GM21737 (cell line): Measurements from ENCODE around the gene STK11.

Experiments
- ATAC-seq: cut with Tn5 transposase; IDR thresholded peaks from one replicate; pipeline ENCODE4 v1.9.1; 2021; ENCODE audit warnings: mild to moderate bottlenecking, moderate library complexity; ENCODE audit not compliant: unreplicated experiment

The STK11 gene

DNA sequence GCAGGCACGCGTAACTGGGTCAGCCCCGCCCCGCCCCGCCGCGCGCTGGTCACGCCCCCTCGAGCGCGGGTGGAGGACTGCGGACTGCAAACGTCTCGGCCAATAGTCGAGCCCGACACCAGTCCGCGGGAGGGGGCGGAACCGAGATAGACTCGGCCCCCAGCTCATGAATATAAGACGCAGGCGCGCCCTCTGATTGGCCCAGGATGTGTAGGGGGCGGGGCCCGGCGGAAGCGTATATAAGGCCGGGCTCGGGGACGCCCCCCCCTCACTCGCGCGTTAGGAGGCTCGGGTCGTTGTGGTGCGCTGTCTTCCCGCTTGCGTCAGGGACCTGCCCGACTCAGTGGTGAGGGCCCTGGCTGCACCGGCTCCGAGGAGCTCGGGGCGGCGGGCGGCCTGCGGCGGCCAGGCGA is 63.5 kb downstream of the STK11 start, which contains the start of gene CIRBP:
Gene CIRBP (plus strand): TSS at position 268 of the 413 bp plus-strand sequence. CDS start 1,602 bp downstream, outside the sequence.
- ATAC-seq, result peak; percentile 46

DNA sequence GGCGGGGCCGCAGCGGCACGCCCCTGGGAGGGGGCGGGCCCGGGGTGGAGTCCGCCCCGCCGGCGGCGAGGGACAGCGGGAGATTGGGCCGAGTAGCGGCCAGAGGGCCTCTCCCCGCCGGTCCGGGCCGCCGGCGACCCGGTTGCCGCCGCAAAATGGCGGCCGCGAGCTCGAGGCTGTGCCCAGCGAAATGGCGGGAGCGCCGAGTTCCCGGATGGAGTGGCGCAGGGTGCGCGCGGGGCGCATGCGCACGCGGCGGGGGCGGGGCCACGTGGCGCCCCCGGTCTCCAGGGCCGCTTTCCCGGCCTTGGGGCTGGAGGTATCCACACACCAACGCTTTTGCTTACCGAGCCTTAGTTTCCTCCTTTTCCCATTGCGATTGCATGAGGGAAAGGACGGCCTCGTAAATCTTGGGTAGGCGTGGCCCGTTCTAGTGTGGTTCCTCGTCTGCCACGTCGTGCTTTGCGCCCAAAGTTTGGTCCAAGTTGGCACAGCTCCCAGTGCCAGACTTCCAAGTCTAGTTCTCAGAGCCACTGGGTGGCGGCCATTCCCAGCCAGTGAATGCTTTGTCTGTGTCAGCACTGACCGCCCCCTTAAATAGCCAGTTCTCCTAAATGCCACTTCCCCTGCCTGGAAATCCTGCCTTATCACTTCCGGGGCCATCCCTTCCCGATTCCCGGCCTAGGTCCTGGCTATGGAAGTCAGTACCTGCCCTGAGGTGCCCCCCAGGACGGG is 64.1 kb downstream of the STK11 start:
- ATAC-seq, result peak; percentile 16

DNA sequence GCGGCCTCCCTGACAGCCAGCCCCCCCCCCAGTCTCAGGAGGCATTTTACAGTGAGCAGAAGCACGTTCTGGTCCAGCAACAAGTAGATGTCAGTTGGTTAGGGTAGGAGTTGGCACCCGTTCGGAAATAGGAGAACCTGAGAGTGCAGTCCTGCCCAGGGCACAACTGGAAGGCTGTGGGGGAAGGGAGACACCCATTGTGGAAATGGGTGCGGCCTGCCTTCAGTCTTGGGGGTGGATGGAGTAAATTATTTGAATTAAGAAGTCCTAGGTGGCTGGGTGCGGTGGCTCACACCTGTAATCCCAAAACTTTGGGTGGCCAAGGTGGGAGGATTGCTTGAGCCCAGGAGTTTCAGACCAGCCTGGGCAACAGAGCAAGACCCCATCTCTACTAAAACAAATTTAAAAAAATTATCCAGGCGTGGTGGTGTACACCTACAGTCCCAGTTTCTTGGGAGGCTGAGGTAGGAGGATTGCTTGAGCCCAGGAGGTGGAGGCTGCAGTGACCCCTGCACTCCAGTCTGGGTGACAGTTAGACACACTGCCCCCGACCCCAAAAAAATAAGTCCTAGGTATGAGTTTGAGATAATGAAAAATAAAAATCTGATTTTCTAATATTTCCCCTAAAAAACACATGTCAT is 64.8 kb downstream of the STK11 start:
- ATAC-seq, result no peak

DNA sequence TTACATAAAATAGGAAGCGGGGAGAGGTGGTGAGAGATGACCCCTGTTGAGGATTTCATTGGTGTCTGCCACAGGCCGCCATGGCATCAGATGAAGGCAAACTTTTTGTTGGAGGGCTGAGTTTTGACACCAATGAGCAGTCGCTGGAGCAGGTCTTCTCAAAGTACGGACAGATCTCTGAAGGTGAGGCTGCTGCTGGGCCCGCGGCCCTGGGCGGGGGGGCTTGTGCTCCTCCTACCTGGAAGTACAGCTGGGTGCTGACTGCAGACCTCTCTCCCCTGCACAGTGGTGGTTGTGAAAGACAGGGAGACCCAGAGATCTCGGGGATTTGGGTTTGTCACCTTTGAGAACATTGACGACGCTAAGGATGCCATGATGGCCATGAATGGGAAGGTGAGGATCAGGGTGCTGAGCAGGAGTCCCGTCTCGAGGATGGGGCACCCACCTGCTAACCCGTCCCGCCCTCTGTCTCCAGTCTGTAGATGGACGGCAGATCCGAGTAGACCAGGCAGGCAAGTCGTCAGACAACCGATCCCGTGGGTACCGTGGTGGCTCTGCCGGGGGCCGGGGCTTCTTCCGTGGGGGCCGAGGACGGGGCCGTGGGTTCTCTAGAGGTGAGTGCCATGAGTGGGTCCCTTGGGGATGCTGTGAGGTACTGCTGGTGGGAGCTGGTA is 65.4 kb downstream of the STK11 start:
- ATAC-seq, result no peak

DNA sequence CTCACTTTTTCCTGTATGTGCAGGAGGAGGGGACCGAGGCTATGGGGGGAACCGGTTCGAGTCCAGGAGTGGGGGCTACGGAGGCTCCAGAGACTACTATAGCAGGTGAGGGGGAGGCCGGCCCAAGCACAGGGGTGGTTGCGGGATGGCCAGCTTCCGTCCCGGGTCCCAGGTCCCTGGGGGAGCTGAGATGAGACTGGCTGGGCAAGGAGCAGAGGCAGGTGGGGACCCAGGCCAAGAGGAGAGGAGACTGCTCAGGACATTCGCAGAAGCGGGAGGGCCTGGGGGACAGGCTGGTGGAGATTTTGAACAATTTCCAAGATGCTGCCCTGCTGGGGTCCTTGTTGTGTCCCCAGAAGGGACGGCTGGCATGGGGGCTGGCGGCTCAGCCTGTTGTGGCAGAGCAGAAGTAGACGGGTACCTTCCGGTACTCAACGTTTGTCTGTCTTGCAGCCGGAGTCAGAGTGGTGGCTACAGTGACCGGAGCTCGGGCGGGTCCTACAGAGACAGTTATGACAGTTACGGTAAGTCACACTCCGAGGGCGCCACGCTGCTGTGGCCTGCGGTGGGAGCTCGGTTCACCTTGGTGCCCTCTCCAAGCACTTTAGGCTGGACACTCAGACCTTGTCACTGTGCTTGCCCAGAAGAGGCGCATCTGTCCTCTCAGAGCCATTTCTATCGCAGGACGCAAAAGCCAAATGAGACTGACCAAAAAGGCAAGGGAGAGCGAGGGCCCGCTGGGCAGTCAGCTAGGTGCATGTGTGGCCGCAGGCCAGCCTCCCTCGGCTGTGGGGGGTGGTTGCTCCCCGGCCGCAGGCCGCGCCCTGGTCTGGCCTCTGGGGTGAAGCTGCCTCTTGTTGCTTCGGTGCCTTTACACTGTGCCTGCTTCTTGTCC is 66.2 kb downstream of the STK11 start:
- ATAC-seq, result no peak

DNA sequence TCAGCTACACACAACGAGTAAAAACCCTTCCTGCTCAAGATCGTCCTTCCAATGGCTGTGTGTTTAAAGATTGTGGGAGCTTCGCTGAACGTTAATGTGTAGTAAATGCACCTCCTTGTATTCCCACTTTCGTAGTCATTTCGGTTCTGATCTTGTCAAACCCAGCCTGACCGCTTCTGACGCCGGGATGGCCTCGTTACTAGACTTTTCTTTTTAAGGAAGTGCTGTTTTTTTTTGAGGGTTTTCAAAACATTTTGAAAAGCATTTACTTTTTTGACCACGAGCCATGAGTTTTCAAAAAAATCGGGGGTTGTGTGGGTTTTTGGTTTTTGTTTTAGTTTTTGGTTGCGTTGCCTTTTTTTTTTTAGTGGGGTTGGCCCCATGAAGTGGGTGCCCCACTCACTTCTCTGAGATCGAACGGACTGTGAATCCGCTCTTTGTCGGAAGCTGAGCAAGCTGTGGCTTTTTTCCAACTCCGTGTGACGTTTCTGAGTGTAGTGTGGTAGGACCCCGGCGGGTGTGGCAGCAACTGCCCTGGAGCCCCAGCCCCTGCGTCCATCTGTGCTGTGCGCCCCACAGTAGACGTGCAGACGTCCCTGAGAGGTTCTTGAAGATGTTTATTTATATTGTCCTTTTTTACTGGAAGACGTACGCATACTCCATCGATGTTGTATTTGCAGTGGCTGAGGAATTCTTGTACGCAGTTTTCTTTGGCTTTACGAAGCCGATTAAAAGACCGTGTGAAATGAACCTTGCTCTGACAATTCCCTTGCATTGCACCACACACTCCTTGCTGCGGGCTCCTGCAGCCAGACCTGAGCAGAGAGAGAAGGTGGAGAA is 67.1 kb downstream of the STK11 start:
- no peak for ATAC-seq

DNA sequence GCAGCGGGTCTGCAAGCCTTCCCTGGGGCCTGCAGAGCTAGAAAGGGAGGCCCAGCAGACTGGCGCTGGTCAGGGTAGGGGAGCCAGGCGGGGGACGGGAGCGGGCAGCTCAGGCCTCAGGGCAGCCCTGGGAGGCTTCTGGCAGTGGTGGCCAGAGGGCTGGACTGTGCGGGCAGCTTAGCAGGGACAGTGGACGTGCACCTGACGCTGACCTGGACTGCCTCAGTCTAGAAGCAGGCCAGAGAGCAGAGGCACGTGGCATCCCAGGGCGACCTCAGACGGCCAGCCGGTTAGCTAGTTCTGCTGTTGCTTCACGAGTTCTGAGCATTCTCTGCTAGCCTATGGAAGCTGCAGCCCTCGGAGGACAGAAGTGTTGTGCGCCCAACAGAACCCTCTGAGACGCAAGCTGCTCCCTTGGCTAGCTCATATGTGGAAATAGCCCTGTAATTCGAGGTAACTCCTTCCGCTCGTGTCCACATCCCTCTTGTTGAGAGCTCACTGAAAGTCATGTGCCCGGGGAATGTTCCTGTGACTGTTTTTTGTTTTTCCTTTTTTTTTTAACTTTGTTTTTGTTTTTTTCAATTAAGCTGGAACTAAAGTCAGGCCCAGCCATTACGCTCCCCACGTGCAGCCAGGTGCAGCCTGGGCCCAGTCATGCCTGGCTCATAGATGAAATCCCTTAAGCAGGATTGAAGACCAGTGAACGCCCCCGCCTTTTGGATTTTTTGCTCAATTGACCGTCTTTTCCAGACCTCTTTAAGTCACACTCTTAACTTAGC is 67.9 kb downstream of the STK11 start:
- no peak for ATAC-seq

DNA sequence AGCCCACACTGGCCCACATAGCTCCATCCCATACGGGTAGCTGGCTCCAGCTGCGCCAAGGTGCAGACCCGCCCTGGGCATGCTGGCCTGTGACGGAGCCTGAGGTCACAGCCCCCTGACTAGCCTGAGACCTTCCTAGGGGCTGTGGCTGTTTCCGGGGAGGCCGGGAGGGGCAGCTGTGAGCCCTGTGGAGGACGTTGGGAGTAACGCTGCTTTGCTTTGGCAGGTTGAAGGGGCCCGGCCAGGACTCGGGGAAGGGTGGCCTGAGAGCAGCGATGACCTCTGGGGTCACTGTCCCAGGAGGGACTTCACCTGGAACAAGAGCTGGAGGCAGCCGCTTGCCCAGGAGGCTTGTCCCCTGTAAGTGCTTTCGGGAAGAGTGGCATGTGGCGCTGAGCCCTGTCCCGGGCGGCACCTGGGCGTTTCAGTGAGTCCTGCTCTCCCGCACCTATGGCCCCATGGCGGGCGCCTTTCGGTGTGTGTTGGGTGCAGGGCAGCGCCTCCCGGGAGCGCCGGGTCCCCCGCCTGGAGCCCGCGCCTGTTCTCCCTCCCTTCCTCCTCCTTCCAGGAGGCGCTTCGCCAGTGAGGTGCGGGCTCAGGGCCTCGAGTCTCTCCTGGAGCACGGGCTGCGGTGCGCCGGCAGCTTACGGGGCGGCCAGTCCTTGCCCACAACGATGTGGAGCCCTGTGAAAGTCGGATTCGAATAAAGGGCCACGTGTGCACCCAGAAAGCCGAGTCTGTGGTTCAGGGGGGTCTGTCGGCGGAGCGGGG is 68.7 kb downstream of the STK11 start:
- no peak for ATAC-seq

DNA sequence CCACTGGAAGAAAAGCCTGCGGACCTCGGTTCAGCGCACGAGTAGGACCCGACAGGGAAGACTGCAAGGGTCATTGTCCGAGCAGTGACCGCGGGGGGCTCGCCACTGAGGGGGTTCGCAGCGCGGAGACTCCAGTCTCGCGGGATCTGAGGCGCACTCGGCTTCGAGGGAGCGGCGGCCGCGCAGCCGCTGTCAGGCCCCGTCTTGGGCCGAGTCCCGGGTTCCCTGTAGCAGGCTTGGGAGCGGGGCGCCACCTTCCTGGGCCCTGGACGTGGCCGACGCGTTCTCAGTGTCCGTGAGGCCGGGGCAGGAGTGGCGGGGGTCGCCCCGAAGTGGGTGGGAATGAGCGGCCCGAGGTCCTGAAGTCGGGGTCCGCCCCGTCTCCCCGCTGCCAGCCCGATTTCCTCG is 69.3 kb downstream of the STK11 start:
- ATAC-seq, result no peak

DNA sequence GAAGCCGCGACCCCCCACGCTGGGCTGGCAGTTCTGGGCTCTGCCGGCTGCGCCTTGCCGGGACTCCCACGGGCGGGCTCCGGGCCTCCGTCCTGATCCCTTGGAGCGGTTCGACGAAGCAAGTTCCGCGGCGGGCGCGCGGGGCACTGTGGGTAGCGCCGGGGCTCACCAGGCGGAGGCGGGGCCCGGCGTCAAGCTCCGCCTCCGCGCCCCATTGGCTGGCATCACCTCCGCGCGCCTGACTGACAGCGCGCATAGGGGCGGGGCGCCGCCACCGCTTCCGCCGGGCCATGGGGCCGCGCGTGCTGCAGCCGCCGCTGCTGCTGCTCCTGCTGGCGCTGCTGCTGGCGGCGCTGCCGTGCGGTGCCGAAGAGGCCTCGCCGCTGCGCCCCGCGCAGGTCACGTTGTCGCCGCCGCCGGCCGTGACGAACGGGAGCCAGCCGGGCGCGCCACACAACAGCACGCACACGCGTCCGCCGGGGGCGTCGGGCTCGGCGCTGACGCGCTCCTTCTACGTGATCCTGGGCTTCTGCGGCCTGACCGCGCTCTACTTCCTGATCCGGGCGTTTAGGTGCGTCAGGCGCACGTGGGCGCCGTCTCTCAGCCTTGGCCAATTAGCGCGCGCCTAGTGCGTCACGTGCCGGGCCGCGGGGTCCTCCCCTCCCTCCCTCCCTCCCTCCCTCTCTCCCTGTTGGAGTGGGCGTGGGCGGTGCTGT is 69.8 kb downstream of the STK11 start, which contains the start of gene FAM174C:
Gene FAM174C (plus strand): TSS at position 271 of the 716 bp plus-strand sequence. CDS start 20 bp downstream, at position 291.
- ATAC-seq, result peak; percentile 62

DNA sequence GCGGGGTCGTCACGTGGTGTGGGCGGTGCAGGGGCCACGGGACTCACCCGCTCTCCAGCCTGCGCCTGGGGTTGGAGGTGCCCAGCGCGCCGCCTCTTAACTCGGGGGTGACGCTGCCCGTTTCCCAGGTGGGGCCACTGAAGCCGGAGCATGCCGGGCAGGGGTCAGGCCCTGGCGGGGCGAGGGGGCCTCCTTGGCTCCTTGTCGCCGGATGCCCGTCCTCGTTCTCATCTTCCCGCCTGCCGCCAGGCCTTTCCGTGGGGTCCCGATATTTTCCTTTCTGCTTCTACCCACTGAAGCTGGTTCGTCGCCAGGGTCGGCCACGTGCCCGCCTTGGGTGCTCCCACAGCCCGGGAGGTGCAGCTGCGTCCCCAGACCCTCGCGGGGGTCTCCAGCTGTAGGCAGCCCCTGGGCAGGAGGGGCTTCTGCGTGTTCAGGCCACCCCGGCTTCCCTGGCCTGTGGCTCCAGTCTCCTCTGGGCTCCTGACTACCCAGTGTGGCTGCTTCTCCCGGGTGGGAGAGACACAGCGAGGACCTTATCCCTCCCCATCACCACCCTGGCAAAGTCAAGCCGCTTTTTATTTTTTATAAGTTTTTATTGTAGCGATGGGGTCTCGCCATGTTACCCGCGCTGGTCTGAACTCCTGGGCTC is 70.5 kb downstream of the STK11 start:
- ATAC-seq, result no peak

DNA sequence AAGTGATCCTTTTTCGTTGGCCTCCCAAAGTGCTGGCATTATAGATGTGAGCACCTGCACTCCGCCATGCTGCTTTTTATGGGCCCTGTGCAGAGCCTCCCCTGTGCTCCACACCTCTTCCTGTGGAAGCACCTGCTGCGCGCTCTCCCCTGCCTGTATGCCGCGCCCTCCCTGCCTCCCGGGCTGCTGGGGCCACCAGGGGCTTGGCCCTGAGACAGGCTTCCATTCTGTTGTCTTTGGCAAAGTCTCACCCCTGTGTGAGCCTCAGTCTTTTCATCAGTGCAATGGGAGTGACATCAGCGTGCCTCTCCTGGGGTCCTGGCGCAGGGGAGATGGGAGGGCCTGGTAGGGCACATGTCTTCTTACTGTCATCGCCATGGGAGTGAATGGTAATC is 71.0 kb downstream of the STK11 start:
- ATAC-seq, result no peak

DNA sequence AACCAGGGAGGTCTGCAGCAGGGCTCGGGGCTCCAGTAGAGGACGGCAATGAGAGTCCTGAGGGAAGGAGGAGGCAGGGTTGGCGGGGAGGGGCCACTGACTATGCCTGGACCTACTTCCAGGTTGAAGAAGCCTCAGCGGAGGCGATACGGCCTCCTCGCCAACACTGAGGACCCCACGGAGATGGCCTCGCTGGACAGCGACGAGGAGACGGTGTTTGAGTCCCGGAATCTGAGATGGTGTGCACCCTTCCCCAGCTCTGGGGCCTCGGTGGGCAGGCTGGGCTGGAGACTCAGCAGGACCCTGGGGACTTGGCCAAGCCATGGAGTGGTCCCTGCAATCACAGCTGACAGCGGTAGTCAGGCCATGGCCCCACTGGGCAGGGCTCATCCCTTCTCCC is 71.5 kb downstream of the STK11 start:
- ATAC-seq, result no peak
